Kidney epithelial cell (primary cell): Measurements from ENCODE around the gene NUP42. TPM values are rescaled to one million over a fixed set of nuclear protein-coding genes. Genes with fewer than 3 reads are reported as not detected.

ENCODE experiments used
- DNase-seq: peaks from one replicate; pipeline ENCODE4 v3.0.0-alpha.2; 2010; ENCODE audit warnings: low read depth
- H3K27me3 ChIP-seq: 2 replicates; pipeline ENCODE4 v1.6.0; 2011; ENCODE audit warnings: low read length; ENCODE audit not compliant: control insufficient read depth, insufficient read depth
- H3K36me3 ChIP-seq: 2 replicates; pipeline ENCODE4 v1.5.1; 2011; ENCODE audit warnings: low read length; ENCODE audit not compliant: control insufficient read depth, insufficient read depth
- H3K4me3 ChIP-seq: 2 replicates; pipeline ENCODE4 v1.5.1; 2011; ENCODE audit warnings: low read depth, mild to moderate bottlenecking, control low read depth, low read length
- CTCF ChIP-seq: IDR thresholded peaks from 2 replicates; pipeline ENCODE4 v1.5.1; 2011; ENCODE audit warnings: mild to moderate bottlenecking, moderate library complexity, low read length, control low read depth, inconsistent platforms; ENCODE audit not compliant: insufficient read depth, poor library complexity, severe bottlenecking
- total RNA-seq: library from RNA; depleted of rRNA; stranded (reverse); fragments of >200 nt; gene quantifications from 2 replicates; pipeline ENCODE4 v1.2.3, GENCODE V29; 2015

The NUP42 gene
- total RNA-seq, 1 donor from 2014 or later, result 50.1 TPM

- Histone ChIP-seq H3K27me3 (no peaks in the 10 kb centered on the region), H3K36me3 (no peaks in the 10 kb centered on the region), H3K4me3 (no peak overlapping the region)
- DNase-seq, result no peak
- TF ChIP-seq CTCF, result no peak
These were observed 57.9 kb downstream of the NUP42 start for GRCh38 chr7:23239698-23240097.

- TF ChIP-seq CTCF, result no peak
- no peak for DNase-seq
- Histone ChIP-seq H3K27me3 (no peaks in the 10 kb centered on the region), H3K36me3 (no peaks in the 10 kb centered on the region), H3K4me3 (no peak overlapping the region)
These were observed 60.5 kb downstream of the NUP42 start for GRCh38 chr7:23242321-23242720.

GRCh38 chr7:23242935-23243334 is 61.1 kb downstream of the NUP42 start:
- peaks cover 4% of the 10 kb centered on the region for H3K27me3 ChIP-seq
- H3K36me3 ChIP-seq, result no peaks in the 10 kb centered on the region
- H3K4me3 ChIP-seq, result no peak overlapping the region
- no peak for TF ChIP-seq CTCF
- DNase-seq, result no peak

- Histone ChIP-seq H3K27me3 (peaks cover 6% of the 10 kb centered on the region), H3K36me3 (no peaks in the 10 kb centered on the region), H3K4me3 (peak within 1 kb of the TSS; percentile 29)
- no peak for TF ChIP-seq CTCF
- DNase-seq, result peak; percentile 49
These were observed 64.7 kb downstream of the NUP42 start, which contains the start of gene GPNMB for GRCh38 chr7:23246555-23246954. TSS of gene GPNMB (plus strand) at chr7:23246775. CDS start at chr7:23246858, 83 bp downstream.

GRCh38 chr7:23247046-23247602 is 65.3 kb downstream of the NUP42 start:
- peaks cover 6% of the 10 kb centered on the region for H3K27me3 ChIP-seq
- no peak for TF ChIP-seq CTCF
- no peak for DNase-seq
- H3K4me3 ChIP-seq, result peak overlapping the region; percentile 29
- no peaks in the 10 kb centered on the region for H3K36me3 ChIP-seq
